IPS-NIHi7 (cell line): ENCODE results near the gene GPRASP1.
A peak's percentile ranks its signal among the peaks of the same experiment; 100 is the strongest.
"Not testable (repeated sequence)": the region's sequence is repeated elsewhere in the genome, so short reads cannot be mapped to it uniquely, and the experiment has no call there.

ENCODE experiments used
- DNase-seq: peaks from one replicate; pipeline ENCODE4 v3.0.0; 2012; ENCODE audit warnings: mixed read lengths; ENCODE audit errors: extremely low spot score

Gene GPRASP1, protein sequence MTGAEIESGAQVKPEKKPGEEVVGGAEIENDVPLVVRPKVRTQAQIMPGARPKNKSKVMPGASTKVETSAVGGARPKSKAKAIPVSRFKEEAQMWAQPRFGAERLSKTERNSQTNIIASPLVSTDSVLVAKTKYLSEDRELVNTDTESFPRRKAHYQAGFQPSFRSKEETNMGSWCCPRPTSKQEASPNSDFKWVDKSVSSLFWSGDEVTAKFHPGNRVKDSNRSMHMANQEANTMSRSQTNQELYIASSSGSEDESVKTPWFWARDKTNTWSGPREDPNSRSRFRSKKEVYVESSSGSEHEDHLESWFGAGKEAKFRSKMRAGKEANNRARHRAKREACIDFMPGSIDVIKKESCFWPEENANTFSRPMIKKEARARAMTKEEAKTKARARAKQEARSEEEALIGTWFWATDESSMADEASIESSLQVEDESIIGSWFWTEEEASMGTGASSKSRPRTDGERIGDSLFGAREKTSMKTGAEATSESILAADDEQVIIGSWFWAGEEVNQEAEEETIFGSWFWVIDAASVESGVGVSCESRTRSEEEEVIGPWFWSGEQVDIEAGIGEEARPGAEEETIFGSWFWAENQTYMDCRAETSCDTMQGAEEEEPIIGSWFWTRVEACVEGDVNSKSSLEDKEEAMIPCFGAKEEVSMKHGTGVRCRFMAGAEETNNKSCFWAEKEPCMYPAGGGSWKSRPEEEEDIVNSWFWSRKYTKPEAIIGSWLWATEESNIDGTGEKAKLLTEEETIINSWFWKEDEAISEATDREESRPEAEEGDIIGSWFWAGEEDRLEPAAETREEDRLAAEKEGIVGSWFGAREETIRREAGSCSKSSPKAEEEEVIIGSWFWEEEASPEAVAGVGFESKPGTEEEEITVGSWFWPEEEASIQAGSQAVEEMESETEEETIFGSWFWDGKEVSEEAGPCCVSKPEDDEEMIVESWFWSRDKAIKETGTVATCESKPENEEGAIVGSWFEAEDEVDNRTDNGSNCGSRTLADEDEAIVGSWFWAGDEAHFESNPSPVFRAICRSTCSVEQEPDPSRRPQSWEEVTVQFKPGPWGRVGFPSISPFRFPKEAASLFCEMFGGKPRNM (N-terminal part only)

GRCh38 chrX:102651242-102652011 lies at the start of gene GPRASP1:
Gene GPRASP1 (plus strand): TSS chrX:102651483. CDS start chrX:102653914, 2,431 bp downstream.
- peak; percentile 29 for DNase-seq

- no peak for DNase-seq
Measured at GRCh38 chrX:102604327-102604726, 47.0 kb upstream of the GPRASP1 start.

DNA sequence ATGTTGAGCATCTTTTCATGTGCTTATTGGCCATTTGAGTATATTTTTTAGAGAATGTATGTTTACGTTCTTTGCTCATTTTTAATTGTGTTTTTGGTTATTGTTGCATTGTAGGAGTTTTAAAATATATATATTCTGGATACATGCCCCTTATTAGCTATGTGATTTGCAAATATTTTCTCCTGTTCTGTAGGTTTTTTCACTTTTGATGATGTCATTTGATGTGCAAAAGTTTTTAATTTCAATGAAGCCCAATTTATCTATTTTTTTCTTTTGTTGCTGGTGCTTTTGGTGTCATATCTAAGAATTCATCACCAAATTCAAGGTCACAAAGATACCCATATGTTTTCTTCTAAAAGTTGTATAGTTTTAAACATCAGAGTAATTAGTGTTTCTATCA lies 45.2 kb upstream of the GPRASP1 start:
- no peak for DNase-seq

GRCh38 chrX:102610905-102611304 lies 40.4 kb upstream of the GPRASP1 start:
- no peak for DNase-seq

DNA sequence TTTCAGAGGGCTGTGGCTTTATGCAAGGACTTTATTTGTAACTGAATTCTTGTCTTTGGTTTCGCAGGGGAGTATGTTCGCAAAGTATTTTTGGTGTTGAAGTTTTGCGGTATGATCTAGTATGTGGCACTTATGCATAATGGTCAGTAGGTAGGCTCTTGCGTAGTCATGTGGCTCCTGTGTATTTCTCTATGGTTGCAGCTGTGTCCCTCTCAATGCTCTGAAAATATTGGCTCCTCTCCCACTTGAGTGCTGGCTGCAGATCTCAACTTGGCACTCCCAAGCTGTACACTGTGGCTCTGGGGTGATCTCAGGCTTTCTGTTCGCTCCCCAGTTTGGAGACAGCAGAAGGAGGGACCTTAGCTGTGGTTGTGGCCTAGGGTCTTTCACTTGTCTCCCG lies 27.2 kb upstream of the GPRASP1 start:
- no peak for DNase-seq

DNA sequence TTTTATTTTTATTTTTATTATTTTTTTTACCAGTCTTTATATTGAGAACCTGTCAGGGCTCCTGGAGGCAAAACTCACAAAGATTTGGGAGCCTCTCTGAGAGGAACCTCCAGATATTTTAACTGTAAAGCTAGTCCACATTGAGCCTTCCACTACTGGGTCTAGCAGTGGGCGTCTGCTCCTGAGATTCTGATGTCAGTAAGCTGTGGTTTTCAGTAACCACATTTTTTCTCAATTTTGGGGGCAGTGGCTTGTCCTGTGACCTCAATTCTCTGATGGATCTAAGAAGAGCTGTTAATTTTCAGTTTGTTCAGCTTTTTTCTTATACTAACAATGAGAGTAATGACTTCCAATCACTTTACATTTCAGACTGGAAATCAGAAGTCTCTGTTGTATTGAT lies 23.6 kb upstream of the GPRASP1 start:
- no peak for DNase-seq

GRCh38 chrX:102637561-102637960 lies 13.7 kb upstream of the GPRASP1 start:
- no peak for DNase-seq

GRCh38 chrX:102650903-102651241 lies 411 bp upstream of the GPRASP1 start:
- no peak for DNase-seq

- peak; percentile 20 for DNase-seq
Measured at GRCh38 chrX:102652031-102652688, 877 bp downstream of the GPRASP1 start.

DNA sequence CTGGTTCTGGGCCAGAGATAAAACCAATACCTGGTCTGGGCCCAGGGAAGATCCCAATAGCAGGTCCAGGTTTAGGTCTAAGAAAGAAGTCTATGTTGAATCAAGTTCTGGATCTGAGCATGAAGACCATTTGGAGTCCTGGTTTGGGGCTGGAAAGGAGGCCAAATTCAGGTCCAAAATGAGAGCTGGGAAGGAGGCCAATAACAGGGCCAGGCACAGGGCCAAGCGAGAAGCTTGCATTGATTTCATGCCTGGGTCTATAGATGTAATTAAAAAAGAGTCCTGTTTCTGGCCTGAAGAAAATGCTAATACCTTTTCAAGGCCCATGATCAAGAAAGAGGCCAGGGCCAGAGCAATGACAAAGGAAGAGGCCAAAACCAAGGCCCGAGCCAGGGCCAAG lies 3.4 kb downstream of the GPRASP1 start:
- no peak for DNase-seq

GRCh38 chrX:102658556-102658955 lies 7.3 kb downstream of the GPRASP1 start:
- DNase-seq: no peak

DNA sequence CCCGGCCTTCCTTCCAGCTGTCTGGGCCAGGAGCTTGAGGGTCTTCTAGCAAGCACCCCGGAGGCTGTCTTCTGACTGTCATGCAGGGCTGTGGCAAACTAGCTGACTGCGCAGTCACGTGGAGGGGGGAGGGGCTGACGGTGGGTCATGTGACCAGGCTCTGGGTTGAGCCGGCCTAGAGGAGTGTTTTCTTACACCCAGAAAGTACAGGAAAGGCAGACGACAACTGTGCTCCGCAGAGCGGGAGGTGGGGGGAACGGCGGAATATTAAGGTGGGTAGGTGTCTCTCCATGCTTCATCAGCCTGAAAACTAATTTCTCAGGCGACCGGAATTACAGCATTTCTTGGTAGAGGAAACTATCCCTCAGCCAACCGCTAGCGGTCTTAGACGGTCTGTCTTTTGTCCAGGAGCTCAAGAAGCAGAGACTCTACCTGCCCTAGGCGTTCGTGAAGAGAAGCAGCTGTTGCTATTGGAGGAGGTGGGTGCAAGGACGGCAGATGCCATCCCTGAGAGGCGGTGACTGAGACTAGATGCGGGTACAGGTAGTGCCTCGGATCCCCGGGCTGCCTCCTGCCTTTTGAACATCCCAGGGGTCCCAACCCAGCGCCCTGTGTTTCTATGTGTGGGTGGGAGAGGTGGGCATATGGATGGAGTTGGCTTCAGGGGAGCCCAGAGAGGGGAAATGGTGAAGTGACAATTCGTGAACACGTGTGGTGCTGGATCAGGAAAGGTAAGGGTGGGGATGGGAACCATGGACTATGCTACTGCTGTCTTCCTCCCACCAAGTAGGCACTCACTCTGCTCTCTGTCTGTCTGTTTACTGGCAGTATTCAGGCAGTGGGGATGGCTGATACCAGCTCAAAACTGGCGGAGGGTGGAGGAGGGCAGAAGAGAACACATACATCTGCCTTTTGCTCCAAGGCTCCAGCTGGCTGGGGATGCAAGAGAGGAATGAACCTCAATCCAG lies 8.8 kb downstream of the GPRASP1 start:
- peak; percentile 76 for DNase-seq

- not testable (repeated sequence) for DNase-seq
Measured at GRCh38 chrX:102663820-102664219, 12.5 kb downstream of the GPRASP1 start.

GRCh38 chrX:102667034-102667433 lies 15.8 kb downstream of the GPRASP1 start:
- not testable (repeated sequence) for DNase-seq

DNA sequence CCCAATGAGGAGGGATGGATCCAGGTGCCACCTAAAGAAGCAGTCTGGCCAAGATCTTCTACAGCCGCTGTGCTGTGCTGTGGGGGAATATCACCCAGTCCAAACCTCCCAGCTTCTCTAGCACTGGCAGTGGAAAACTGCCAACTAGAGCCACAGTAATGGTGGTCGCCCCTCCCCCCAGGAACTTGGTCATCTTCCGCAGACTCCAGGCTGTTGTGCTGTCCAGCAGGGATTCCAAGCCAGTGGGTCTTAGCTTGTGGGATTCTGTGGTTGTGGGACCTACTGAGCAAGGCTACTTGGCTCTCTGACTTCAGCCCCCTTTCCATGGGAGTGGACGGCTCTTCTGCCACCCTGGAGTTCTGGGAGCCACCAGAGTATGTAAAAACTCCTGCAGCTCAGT lies 18.2 kb downstream of the GPRASP1 start:
- no peak for DNase-seq

DNA sequence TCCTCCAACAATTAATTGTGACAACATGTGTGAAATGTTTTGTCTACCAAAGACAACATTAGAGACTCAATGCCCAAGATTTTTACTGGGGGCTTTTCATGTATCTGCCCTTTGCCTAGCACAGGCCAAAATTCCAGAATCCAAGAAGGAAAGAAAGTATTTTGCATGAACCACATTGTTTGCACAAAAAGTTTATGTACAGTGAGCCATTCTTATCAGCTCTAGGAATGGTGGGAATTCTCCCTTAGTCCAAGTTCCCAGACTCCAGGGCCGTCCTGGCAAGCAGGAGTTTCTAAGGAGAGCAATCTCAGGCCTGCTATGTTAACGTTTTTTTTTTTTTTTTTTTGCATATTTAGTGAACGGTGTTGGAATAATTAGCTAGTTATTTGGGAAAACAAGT lies 21.6 kb downstream of the GPRASP1 start:
- DNase-seq: no peak

DNA sequence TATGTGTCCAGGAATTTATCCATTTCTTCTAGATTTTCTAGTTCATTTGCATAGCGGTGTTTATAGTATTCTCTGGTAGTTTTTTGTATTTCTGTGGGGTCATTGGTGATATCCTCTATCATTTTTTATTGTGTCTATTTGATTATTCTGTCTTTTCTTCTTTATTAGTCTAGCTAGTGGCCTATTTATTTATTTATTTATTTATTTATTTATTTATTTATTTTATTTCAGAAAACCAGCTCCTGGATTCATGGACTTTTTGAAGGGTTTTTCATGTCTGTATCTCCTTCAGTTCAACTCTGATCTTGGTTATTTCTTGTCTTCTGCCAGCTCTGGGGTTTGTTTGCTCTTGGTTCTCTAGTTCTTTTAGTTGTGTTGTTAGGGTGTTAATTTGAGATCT lies 26.2 kb downstream of the GPRASP1 start:
- not testable (repeated sequence) for DNase-seq

DNA sequence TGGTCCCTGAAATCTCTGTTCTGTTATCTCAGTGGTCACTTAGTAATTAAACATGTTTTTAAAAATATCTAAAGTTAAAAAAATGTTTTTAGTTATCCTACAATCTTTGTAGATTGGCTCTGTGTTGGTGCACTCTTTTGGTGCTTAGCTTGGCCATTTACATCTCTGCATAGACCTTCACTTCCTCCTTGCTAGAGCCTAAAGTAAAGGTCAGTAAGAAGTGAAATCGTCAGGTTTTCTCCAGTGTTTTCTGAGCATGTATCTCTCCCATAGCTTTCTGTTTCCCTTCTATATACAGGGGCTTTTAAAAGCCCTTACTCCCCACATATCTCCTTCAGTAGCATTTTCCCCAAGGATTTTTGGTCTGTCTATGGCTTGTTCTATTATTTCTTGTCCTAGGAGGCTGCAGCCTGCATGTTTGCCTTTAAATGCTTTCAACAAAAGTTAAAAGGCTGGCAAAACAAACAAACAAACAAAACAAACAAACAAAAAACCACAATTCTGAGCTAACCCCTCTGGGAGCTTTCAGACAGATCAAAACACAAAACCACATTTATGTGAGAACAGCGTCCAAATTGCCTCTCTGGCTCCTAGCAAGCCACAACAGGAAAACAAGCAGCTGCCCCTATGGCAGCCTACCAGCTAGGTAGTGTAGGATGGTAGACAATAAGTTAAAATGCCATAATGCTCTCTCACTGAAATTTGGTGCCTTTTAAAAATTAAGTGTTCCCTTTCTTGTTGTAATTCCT lies 33.7 kb downstream of the GPRASP1 start:
- DNase-seq: no peak

GRCh38 chrX:102694749-102695148 lies 43.5 kb downstream of the GPRASP1 start:
- no peak for DNase-seq
